Posterior cingulate gyrus (tissue), 11 donors: Measurements from ENCODE around the gene LLPH.

ENCODE experiments used
- DNase-seq, 10 donors: peaks; one replicate each; pipeline versions ENCODE4 v3.0.0 to v3.0.0-alpha.2; 2020 to 2021; ENCODE audit warnings: mixed read lengths in 3 of 10
- intact Hi-C: fragments of 100-400 bp; cut with DNase I; formaldehyde crosslinking; loops from one replicate; pipeline ENCODE4 v1.15.1; 2023

Gene LLPH

GRCh38 chr12:66107451-66107915 is 23.1 kb downstream of the LLPH start:
- intact Hi-C loops, result no loop called here
- peak in 4 of 10 donors; percentile 9 to 49 (median 20) for DNase-seq

- peak in 1 of 10 donors; percentile 49 for DNase-seq
- intact Hi-C loops, result no loop called here
These were observed 27.3 kb downstream of the LLPH start for GRCh38 chr12:66103016-66103913.

- DNase-seq, result no peak
These were observed 37.8 kb downstream of the LLPH start for GRCh38 chr12:66092559-66093269.

GRCh38 chr12:66090157-66090556 is 40.4 kb downstream of the LLPH start:
- DNase-seq, result no peak
- intact Hi-C loops, result no loop called here

More at GRCh38 chr12:66092559-66093269, 37.8 kb downstream of the LLPH start:
- intact Hi-C loops, result no loop called here

- peak in 6 of 10 donors; percentile 48 to 87 (median 66) for DNase-seq
- intact Hi-C loops, result loop anchor here (1.0 to 10.0 kb wide), 4 partner anchors 485 to 1193 kb away; no protein-coding TSS in a partner anchor
These were observed 43.1 kb downstream of the LLPH start for GRCh38 chr12:66087365-66087943.

GRCh38 chr12:66085998-66086397 is 44.6 kb downstream of the LLPH start:
- intact Hi-C loops, result loop anchor here (5.0 to 10.0 kb wide), 3 partner anchors 484 to 1191 kb away; no protein-coding TSS in a partner anchor
- DNase-seq, result no peak

- no peak for DNase-seq
- intact Hi-C loops, result loop anchor here (5.0 to 10.0 kb wide), 3 partner anchors 483 to 1190 kb away; no protein-coding TSS in a partner anchor
These were observed 45.3 kb downstream of the LLPH start for GRCh38 chr12:66085213-66085612.

- intact Hi-C loops, result loop anchor here (10.0 kb wide), 2 partner anchors 769 to 1189 kb away; no protein-coding TSS in a partner anchor
These were observed 46.8 kb downstream of the LLPH start for GRCh38 chr12:66083766-66084165.

GRCh38 chr12:66082744-66083143 is 47.8 kb downstream of the LLPH start:
- no peak for DNase-seq
- intact Hi-C loops, result loop anchor here (10.0 kb wide), 2 partner anchors 768 to 1188 kb away; no protein-coding TSS in a partner anchor

More at GRCh38 chr12:66083766-66084165, 46.8 kb downstream of the LLPH start:
- DNase-seq, result no peak

GRCh38 chr12:66080791-66081190 is 49.8 kb downstream of the LLPH start:
- no peak for DNase-seq
- intact Hi-C loops, result loop anchor here (10.0 kb wide), 2 partner anchors 766 to 1186 kb away; no protein-coding TSS in a partner anchor

- DNase-seq, result no peak
- intact Hi-C loops, result no loop called here
These were observed 53.0 kb downstream of the LLPH start for GRCh38 chr12:66077542-66077941.

- intact Hi-C loops, result no loop called here
- no peak for DNase-seq
These were observed 56.0 kb downstream of the LLPH start for GRCh38 chr12:66074561-66074960.

GRCh38 chr12:66072566-66072965 is 58.0 kb downstream of the LLPH start:
- intact Hi-C loops, result no loop called here

GRCh38 chr12:66072135-66072534 is 58.4 kb downstream of the LLPH start:
- no peak for DNase-seq
- intact Hi-C loops, result no loop called here

More at GRCh38 chr12:66072566-66072965, 58.0 kb downstream of the LLPH start:
- DNase-seq, result no peak

GRCh38 chr12:66071549-66071948 is 59.0 kb downstream of the LLPH start:
- intact Hi-C loops, result no loop called here
- no peak for DNase-seq

- intact Hi-C loops, result no loop called here
- DNase-seq, result no peak
These were observed 60.0 kb downstream of the LLPH start for GRCh38 chr12:66070378-66071120.

GRCh38 chr12:66066929-66067523 is 63.5 kb downstream of the LLPH start:
- intact Hi-C loops, result no loop called here
- no peak for DNase-seq
